ENCODE results near the gene KRTDAP.

Gene KRTDAP

DNA sequence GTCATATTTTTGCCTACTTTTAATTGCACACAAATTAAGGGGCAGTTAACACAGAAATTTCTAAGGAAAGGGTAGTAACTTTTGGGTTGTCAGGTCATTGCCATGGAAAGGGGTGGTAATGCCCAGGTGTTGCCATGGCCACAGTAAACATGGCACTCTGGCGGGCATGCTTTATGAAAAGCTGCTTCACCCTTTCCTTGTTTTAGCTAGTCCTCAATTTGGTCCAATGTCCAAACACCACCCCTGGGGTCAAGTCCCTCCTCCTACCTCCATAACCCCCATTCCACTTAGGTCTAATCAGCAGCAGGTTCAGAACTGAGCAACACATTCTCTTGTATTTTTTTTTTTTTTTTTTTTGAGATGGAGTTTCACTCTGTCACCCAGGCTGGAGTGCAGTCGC, 35.6 kb downstream of the KRTDAP start:
- no peak for DNase-seq (ENCODE audit: low read depth in 2 of 2)

GRCh38 chr19:35451338-35452096, 38.7 kb downstream of the KRTDAP start:
- no peak for DNase-seq (ENCODE audit: low read depth in 2 of 2)

DNA sequence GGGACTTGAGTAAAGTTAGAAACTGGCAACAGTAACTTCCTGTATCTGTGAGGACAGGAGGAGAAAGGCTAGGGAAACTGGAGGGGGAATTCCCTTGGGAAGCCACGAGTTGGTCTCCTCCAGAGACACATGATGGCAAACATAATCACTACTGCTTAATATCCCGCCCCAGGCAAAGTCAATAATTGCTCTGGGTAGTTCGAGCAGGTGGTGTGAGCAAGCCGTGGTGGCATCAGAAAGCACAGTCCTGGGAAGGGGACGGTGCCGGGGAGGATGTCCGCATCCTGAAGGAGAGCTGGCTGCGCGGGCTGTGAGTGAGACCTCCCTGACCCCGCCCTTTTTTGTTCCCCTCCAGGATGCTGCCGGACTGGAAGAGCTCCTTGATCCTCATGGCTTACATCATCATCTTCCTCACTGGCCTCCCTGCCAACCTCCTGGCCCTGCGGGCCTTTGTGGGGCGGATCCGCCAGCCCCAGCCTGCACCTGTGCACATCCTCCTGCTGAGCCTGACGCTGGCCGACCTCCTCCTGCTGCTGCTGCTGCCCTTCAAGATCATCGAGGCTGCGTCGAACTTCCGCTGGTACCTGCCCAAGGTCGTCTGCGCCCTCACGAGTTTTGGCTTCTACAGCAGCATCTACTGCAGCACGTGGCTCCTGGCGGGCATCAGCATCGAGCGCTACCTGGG, 40.8 kb downstream of the KRTDAP start:
- DNase-seq (ENCODE audit: low read depth in 2 of 2) = no peak

- no peak for DNase-seq (ENCODE audit: low read depth in 2 of 2)
Measured at GRCh38 chr19:35447606-35448469, 42.4 kb downstream of the KRTDAP start, which contains the start of gene FFAR2. Gene FFAR2, plus strand, starts transcription at chr19:35448257. Its CDS starts 1,458 bp downstream, at chr19:35449715.

DNA sequence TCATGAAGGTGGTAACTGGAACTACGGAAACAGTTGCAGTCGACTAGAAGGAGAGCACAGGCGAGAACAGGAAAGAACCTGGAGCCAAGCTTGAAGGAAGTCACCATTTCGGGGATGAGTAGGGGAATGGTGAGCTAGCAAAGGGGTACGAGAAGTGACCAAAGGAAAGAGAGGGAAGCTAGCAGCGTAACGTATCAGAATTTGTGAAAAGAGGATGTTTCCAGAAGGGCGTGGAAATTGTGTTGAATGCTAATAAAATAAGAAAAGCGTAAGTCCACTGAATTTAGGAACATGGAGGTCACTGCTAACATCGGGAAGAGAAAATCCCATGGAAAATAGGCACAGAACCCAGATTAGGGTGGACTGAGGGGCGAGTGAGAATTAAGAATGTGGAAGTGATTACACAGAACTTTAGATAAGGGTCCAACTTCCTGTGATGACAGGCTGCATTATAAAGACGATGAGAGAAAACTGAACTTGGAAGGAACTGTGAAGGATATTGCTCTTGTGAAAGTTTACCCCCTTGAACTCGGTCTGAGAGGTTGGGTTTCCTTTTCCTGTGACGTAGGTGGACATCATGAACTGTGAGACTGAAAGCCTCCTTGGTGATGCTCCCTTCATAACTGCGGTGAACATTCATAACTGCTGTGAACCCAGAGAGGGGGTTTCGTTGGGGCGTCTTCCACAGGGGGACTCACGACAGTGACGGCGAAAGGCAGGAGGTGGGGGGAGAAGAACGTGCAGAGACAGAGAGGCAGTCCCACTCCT, 44.3 kb downstream of the KRTDAP start:
- peak in 1 of 2 donors; percentile 12 for DNase-seq (ENCODE audit: low read depth in 2 of 2)

DNA sequence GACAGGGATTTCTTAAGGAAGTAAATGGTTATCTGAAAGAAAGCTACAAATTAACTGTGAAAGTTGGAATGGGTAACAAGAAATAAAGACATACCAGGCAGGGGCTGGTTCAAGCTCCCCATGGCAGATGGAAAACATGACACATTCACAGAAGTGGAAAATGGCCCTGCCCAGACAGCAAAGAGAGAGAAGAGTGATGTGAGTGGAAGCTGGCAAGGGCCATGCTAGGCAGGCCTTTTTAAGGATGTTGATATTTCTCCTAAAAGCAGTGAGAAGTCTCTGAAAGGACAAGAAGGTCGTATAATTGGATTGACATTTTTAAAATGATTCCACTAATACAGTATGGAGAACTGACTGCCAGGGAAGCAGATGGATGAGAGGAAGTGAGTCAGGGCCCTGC, 45.5 kb downstream of the KRTDAP start:
- DNase-seq (ENCODE audit: low read depth in 2 of 2) = no peak

DNA sequence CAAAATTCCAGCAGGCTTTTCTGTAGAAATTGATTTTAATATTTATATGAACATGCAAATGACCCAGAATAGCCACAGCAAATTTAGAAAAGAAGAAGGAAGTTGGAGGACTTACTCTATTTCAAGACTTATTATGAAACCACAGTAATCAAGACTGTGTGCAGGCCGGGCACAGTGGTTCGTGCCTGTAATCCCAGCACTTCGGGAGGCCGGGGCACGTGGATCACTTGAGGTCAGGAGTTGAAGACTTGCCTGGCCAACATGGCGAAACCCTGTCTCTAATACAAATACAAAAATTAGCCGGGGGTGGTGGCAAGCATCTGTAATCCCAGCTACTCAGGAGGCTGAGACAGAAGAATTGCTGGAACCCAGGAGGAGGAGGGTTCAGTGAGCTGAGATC, 48.2 kb downstream of the KRTDAP start:
- no peak for DNase-seq (ENCODE audit: low read depth in 2 of 2)

GRCh38 chr19:35439921-35440320, 50.3 kb downstream of the KRTDAP start:
- no peak for DNase-seq (ENCODE audit: low read depth in 2 of 2)

GRCh38 chr19:35438527-35438926, 51.7 kb downstream of the KRTDAP start:
- no peak for DNase-seq (ENCODE audit: low read depth in 2 of 2)

- DNase-seq (ENCODE audit: low read depth in 2 of 2) = no peak
Measured at GRCh38 chr19:35438096-35438495, 52.2 kb downstream of the KRTDAP start.

DNA sequence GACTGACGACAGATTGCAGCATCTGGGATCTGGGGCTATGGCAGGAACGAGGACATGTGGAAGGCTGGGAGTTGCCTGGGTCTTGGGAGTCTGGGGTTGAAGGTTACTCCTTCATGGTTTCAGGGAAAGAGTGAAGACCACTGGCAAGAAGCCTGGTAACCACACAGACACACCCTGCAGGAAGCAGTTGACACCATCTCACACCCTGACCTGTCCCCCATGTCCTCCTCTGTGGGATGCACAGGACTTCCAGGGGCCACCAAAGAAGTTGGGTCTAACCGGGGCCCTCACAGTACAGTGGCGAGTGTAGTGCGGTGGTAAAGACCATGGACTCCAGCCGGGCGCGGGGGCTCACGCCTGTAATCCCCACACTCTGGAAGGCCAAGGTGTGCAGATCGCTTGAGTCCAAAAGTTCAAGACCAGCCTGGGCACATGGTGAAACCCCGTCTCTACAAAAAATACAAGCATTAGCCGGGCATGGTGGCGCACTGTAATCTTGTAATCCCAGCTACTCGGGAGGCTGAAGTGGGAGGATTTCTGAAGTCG, 52.8 kb downstream of the KRTDAP start:
- no peak for DNase-seq (ENCODE audit: low read depth in 2 of 2)
